IMR-90 (cell line): Measurements from ENCODE around the gene LGI4. TPM values are rescaled to one million over a fixed set of nuclear protein-coding genes. Genes with fewer than 3 reads are reported as not detected.

Source experiments
- ATAC-seq: fragments of 200-7000 bp; cut with Tn5 transposase; 2 replicates; pipeline ENCODE4 v1.9.1; 2020; ENCODE audit warnings: low read depth, mild to moderate bottlenecking, moderate library complexity
- BruUV-seq: library from RNA; stranded (reverse); fragments of 400-500 nt; replicated peaks from 2 replicates; lab custom pipeline; 2021; lab: Mats Ljungman, UMichigan
- CTCF ChIA-PET: fragments of 300-600 bp; formaldehyde crosslinking; extraction: SDS; loops from one replicate; lab custom pipeline; 2021; ENCODE audit warnings: antibody characterized with exemption; lab: Yijun Ruan, JAX
- POLR2A ChIA-PET: fragments of 300-600 bp; sonication (Branson Sonifier 250); formaldehyde crosslinking; loops from one replicate; lab custom pipeline; 2022; ENCODE audit warnings: antibody characterized with exemption; ENCODE audit not compliant: unreplicated experiment; lab: Charles Lee
- DNase-seq: peaks from one replicate; pipeline ENCODE4 v3.0.0; 2013
- H2AFZ ChIP-seq: replicated peaks from 2 replicates; pipeline ENCODE3; 2013; ENCODE audit warnings: low read length, mild to moderate bottlenecking; ENCODE audit not compliant: poor library complexity
- H2AK5ac ChIP-seq: 2 replicates; pipeline ENCODE4 v1.6.1; 2013; ENCODE audit warnings: low read depth, low read length, inconsistent platforms
- H2AK9ac ChIP-seq: replicated peaks from 2 replicates; pipeline ENCODE3; 2013; ENCODE audit warnings: mild to moderate bottlenecking, low read depth, low read length, moderate library complexity; ENCODE audit not compliant: poor library complexity
- H2BK120ac ChIP-seq: 2 replicates; pipeline ENCODE4 v1.6.1; 2013; ENCODE audit warnings: low read depth, low read length, inconsistent platforms
- H2BK15ac ChIP-seq: 3 replicates; pipeline ENCODE4 v1.6.1; 2013; ENCODE audit warnings: low read depth, low read length, inconsistent platforms
- H2BK20ac ChIP-seq: 2 replicates; pipeline ENCODE4 v1.6.1; 2013; ENCODE audit warnings: low read depth, mild to moderate bottlenecking, inconsistent platforms, low read length, moderate library complexity
- H2BK5ac ChIP-seq: 2 replicates; pipeline ENCODE4 v1.6.1; 2013; ENCODE audit warnings: mild to moderate bottlenecking, low read depth, low read length, inconsistent platforms; ENCODE audit not compliant: poor library complexity, severe bottlenecking
- H3K14ac ChIP-seq: replicated peaks from 2 replicates; pipeline ENCODE4 v1.6.1; 2013; ENCODE audit warnings: low read depth, low read length, inconsistent platforms
- H3K18ac ChIP-seq: 2 replicates; pipeline ENCODE4 v1.6.1; 2013; ENCODE audit warnings: low read depth, low read length, control low read depth
- H3K23ac ChIP-seq: 2 replicates; pipeline ENCODE4 v1.6.1; 2013; ENCODE audit warnings: low read depth, low read length, inconsistent platforms
- H3K27ac ChIP-seq: 2 replicates; pipeline ENCODE4 v1.5.1; 2013; ENCODE audit warnings: mild to moderate bottlenecking, control low read depth, low read length; ENCODE audit not compliant: insufficient read depth
- H3K27me3 ChIP-seq: 2 replicates; pipeline ENCODE4 v1.6.1; 2013; ENCODE audit warnings: low read length; ENCODE audit not compliant: control insufficient read depth, insufficient read depth
- H3K36me3 ChIP-seq: 2 replicates; pipeline ENCODE4 v1.6.1; 2013; ENCODE audit warnings: low read length, mixed read lengths; ENCODE audit not compliant: control insufficient read depth, insufficient read depth
- H3K4ac ChIP-seq: 2 replicates; pipeline ENCODE4 v1.6.1; 2013; ENCODE audit warnings: low read depth, low read length, inconsistent platforms
- H3K4me1 ChIP-seq: 2 replicates; pipeline ENCODE4 v1.6.1; 2013; ENCODE audit warnings: low read length, mixed read lengths; ENCODE audit not compliant: control insufficient read depth, insufficient read depth
- H3K4me2 ChIP-seq: 2 replicates; pipeline ENCODE4 v1.6.1; 2013; ENCODE audit warnings: low read depth, mild to moderate bottlenecking, control low read depth, low read length, moderate library complexity
- H3K4me3 ChIP-seq: 2 replicates; pipeline ENCODE4 v1.5.1; 2013; ENCODE audit warnings: low read depth, mild to moderate bottlenecking, control low read depth, low read length, moderate library complexity; ENCODE audit not compliant: insufficient read depth
- H3K56ac ChIP-seq: 2 replicates; pipeline ENCODE4 v1.6.1; 2013; ENCODE audit warnings: low read length, inconsistent platforms; ENCODE audit not compliant: insufficient read depth; ENCODE audit errors: extremely low read depth
- H3K79me1 ChIP-seq, 2 experiments: 2 replicates each; pipeline ENCODE4 v1.6.1; 2013; ENCODE audit warnings: low read length in 2 of 2, inconsistent platforms in 1 of 2, low read depth in 1 of 2
- H3K9ac ChIP-seq: 2 replicates; pipeline ENCODE4 v1.6.1; 2013; ENCODE audit warnings: low read depth, low read length, control low read depth
- H3K9me1 ChIP-seq: 2 replicates; pipeline ENCODE4 v1.6.1; 2013; ENCODE audit warnings: low read length, inconsistent platforms; ENCODE audit not compliant: insufficient read depth
- H3K9me3 ChIP-seq: 2 replicates; pipeline ENCODE4 v1.6.1; 2013; ENCODE audit warnings: low read length; ENCODE audit not compliant: control insufficient read depth, insufficient read depth
- H4K20me1 ChIP-seq: 2 replicates; pipeline ENCODE4 v1.6.1; 2013; ENCODE audit warnings: low read length, inconsistent platforms; ENCODE audit not compliant: insufficient read depth
- H4K5ac ChIP-seq: 2 replicates; pipeline ENCODE4 v1.6.1; 2013; ENCODE audit warnings: mild to moderate bottlenecking, low read depth, low read length, control low read depth
- H4K8ac ChIP-seq, 2 experiments: 2 replicates each; pipeline ENCODE4 v1.6.1; 2013; ENCODE audit warnings: low read depth in 2 of 2, low read length in 2 of 2, control low read depth in 1 of 2, inconsistent platforms in 1 of 2
- H4K91ac ChIP-seq: 2 replicates; pipeline ENCODE4 v1.6.1; 2013; ENCODE audit warnings: low read depth, low read length, inconsistent platforms; ENCODE audit not compliant: insufficient read depth
- BHLHE40 ChIP-seq: fragments of 150-350 bp; IDR thresholded peaks from 2 replicates; pipeline ENCODE4 v1.6.1; 2016; ENCODE audit warnings: mild to moderate bottlenecking, low read depth, low read length
- CEBPB ChIP-seq: IDR thresholded peaks from 2 replicates; pipeline ENCODE4 v1.6.1; 2012; ENCODE audit warnings: low read depth, low read length, improper control_type of control experiment
- CHD1 ChIP-seq: IDR thresholded peaks from 2 replicates; pipeline ENCODE4 v1.6.1; 2012; ENCODE audit warnings: low read depth, low read length, improper control_type of control experiment
- FOS ChIP-seq: fragments of 150-350 bp; IDR thresholded peaks from 2 replicates; pipeline ENCODE4 v1.6.1; 2016; ENCODE audit warnings: low read depth, low read length
- MAFK ChIP-seq: IDR thresholded peaks from 2 replicates; pipeline ENCODE4 v1.6.1; 2012; ENCODE audit warnings: low read depth, low read length, improper control_type of control experiment
- MAZ ChIP-seq: IDR thresholded peaks from 2 replicates; pipeline ENCODE4 v1.6.1; 2012; ENCODE audit warnings: low read depth, mild to moderate bottlenecking, low read length, improper control_type of control experiment, moderate library complexity, borderline replicate concordance
- MXI1 ChIP-seq: IDR thresholded peaks from 2 replicates; pipeline ENCODE4 v1.6.1; 2012; ENCODE audit warnings: low read depth, mild to moderate bottlenecking, low read length, moderate library complexity, borderline replicate concordance
- NFE2L2 ChIP-seq: fragments of 150-350 bp; IDR thresholded peaks from 2 replicates; pipeline ENCODE4 v1.6.1; 2016; ENCODE audit warnings: low read depth, mild to moderate bottlenecking, low read length
- POLR2A ChIP-seq: IDR thresholded peaks from 2 replicates; pipeline ENCODE4 v1.6.1; 2012; ENCODE audit warnings: mild to moderate bottlenecking, low read depth, low read length
- RAD21 ChIP-seq: IDR thresholded peaks from 2 replicates; pipeline ENCODE4 v1.6.1; 2012; ENCODE audit warnings: low read length, improper control_type of control experiment
- RCOR1 ChIP-seq: IDR thresholded peaks from 2 replicates; pipeline ENCODE4 v1.6.1; 2012; ENCODE audit warnings: mild to moderate bottlenecking, low read length, improper control_type of control experiment; ENCODE audit not compliant: insufficient replicate concordance
- RFX5 ChIP-seq: IDR thresholded peaks from 2 replicates; pipeline ENCODE4 v1.8.0; 2012; ENCODE audit warnings: low read depth, mild to moderate bottlenecking, low read length, moderate library complexity
- SMC3 ChIP-seq: fragments of 150-350 bp; IDR thresholded peaks from 2 replicates; pipeline ENCODE4 v1.6.1; 2016; ENCODE audit warnings: low read depth, mild to moderate bottlenecking, antibody characterized with exemption, low read length, moderate library complexity
- WGBS, 2 experiments: methylation state at CpG; one replicate each; pipeline versions ENCODE4 v1.1.5 to v1.1.7; 2013; ENCODE audit warnings: missing lambda C conversion rate in 2 of 2; ENCODE audit not compliant: insufficient read length in 1 of 2; ENCODE audit errors: extremely low coverage in 2 of 2; 5-methylcytosine and 5-hydroxymethylcytosine counted together
- dilution Hi-C: fragments of 300-500 bp; cut with HindIII; formaldehyde crosslinking; loops from one replicate; pipeline ENCODE4 v1.14.3; 2018; ENCODE audit warnings: low sequenced_read_pairs; ENCODE audit not compliant: unreplicated experiment
- in situ Hi-C: fragments of 300-500 bp; cut with MboI; formaldehyde crosslinking; loops from 3 replicates; pipeline ENCODE4 v1.14.3; 2019; ENCODE audit warnings: low sequenced_read_pairs, inconsistent platforms, mixed read lengths
- intact Hi-C: fragments of 100-400 bp; cut with micrococcal nuclease; formaldehyde crosslinking; loops from 2 replicates; pipeline ENCODE4 v1.10.0; 2022
- polyA plus RNA-seq, 3 experiments: library from polyadenylated mRNA; depleted of rRNA; stranded (reverse); fragments of >200 nt; gene quantifications; 2 replicates each; pipeline ENCODE4 v1.2.3, GENCODE V29; 2012; ENCODE audit warnings: low replicate concordance in 1 of 3
- total RNA-seq: library from RNA; depleted of rRNA; stranded (reverse); fragments of >200 nt; gene quantifications from 2 replicates; pipeline ENCODE4 v1.2.3, GENCODE V29; 2012
- TF ChIP-seq, protein P1 (sequence below): fragments of 150-350 bp; IDR thresholded peaks from 2 replicates; pipeline ENCODE4 v1.6.1; 2016; ENCODE audit warnings: low read depth, mild to moderate bottlenecking, low read length, moderate library complexity, borderline replicate concordance
- TF ChIP-seq, protein P2 (sequence below): conservative IDR thresholded peaks from 2 replicates; pipeline ENCODE4 v1.5.1; 2012; ENCODE audit warnings: mild to moderate bottlenecking, low read depth, low read length, improper control_type of control experiment
- TF ChIP-seq, protein P3 (sequence below): fragments of 150-350 bp; IDR thresholded peaks from 2 replicates; pipeline ENCODE4 v1.6.1; 2017; ENCODE audit warnings: mild to moderate bottlenecking, antibody characterized with exemption, low read length, low read depth

Gene LGI4
- total and polyA plus RNA-seq, 2 of the 4 experiments (the other 2 are of a cell fraction): 0.10 TPM; not detected in 1

DNA sequence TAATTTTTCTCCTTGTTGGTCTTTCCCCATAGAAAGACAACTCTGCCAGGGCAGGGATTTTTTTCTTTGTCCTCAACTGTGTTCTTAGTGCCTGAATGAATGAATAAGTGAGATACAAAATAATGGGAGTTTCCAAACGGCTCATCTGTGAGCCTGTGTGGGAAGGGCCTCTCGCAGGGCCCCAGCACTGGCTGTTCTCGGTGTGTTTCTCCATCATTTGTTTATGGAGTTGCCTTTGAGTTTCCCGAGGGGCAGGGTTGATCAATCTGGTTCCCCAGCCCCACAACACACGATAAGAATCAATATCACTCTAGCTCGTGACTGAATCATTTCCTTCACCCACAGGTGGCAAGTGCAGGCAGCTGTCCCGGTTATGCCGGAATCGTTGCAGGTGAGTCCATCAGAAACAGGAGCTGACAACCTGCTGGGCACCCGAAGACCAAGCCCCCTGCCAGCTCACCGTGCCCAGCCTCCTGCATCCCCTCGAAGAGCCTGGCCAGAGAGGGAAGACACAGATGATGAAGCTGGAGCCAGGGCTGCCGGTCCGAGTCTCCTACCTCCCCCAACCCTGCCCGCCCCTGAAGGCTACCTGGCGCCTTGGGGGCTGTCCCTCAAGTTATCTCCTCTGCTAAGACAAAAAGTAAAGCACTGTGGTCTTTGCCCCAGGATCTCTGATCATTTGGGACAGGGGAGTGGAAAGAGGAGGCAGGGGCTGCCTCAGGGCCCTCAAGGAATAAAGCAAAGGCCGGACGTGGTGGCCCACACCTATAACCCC, 34.5 kb upstream of the LGI4 start:
- TF ChIP-seq, protein P1, sequence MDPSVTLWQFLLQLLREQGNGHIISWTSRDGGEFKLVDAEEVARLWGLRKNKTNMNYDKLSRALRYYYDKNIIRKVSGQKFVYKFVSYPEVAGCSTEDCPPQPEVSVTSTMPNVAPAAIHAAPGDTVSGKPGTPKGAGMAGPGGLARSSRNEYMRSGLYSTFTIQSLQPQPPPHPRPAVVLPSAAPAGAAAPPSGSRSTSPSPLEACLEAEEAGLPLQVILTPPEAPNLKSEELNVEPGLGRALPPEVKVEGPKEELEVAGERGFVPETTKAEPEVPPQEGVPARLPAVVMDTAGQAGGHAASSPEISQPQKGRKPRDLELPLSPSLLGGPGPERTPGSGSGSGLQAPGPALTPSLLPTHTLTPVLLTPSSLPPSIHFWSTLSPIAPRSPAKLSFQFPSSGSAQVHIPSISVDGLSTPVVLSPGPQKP: no peak
- TF ChIP-seq, protein P2, sequence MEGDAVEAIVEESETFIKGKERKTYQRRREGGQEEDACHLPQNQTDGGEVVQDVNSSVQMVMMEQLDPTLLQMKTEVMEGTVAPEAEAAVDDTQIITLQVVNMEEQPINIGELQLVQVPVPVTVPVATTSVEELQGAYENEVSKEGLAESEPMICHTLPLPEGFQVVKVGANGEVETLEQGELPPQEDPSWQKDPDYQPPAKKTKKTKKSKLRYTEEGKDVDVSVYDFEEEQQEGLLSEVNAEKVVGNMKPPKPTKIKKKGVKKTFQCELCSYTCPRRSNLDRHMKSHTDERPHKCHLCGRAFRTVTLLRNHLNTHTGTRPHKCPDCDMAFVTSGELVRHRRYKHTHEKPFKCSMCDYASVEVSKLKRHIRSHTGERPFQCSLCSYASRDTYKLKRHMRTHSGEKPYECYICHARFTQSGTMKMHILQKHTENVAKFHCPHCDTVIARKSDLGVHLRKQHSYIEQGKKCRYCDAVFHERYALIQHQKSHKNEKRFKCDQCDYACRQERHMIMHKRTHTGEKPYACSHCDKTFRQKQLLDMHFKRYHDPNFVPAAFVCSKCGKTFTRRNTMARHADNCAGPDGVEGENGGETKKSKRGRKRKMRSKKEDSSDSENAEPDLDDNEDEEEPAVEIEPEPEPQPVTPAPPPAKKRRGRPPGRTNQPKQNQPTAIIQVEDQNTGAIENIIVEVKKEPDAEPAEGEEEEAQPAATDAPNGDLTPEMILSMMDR: no peak
- no peak for TF ChIP-seq SMC3
- TF ChIP-seq NFE2L2: no peak
- TF ChIP-seq RAD21: no peak
- TF ChIP-seq CEBPB: no peak
- no peak for TF ChIP-seq MAFK
- TF ChIP-seq BHLHE40: no peak
- TF ChIP-seq RCOR1: no peak
- TF ChIP-seq POLR2A: no peak
- no peak for TF ChIP-seq RFX5
- TF ChIP-seq MXI1: no peak
- TF ChIP-seq, protein P3, sequence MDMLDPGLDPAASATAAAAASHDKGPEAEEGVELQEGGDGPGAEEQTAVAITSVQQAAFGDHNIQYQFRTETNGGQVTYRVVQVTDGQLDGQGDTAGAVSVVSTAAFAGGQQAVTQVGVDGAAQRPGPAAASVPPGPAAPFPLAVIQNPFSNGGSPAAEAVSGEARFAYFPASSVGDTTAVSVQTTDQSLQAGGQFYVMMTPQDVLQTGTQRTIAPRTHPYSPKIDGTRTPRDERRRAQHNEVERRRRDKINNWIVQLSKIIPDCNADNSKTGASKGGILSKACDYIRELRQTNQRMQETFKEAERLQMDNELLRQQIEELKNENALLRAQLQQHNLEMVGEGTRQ: no peak
- no peak for TF ChIP-seq FOS
- TF ChIP-seq MAZ: no peak
- no peak for TF ChIP-seq CHD1
- intact Hi-C loops: no loop called here

More for the DNA sequence above, 34.5 kb upstream of the LGI4 start:
- Histone ChIP-seq H4K5ac (no peak overlapping the region), H3K4me2 (no peak overlapping the region), H2BK20ac (no peak overlapping the region), H3K79me1 (no peaks in the 10 kb centered on the region; a peak in 1 of 4 replicates), H3K36me3 (peaks cover 25% of the 10 kb centered on the region), H4K91ac (no peak overlapping the region), H3K4me3 (no peak overlapping the region), H2AK9ac (no peak overlapping the region), H3K56ac (no peak overlapping the region), H3K9me1 (no peaks in the 10 kb centered on the region), H3K27me3 (no peaks in the 10 kb centered on the region), H2AFZ (peak overlapping the region; percentile 43), H3K9me3 (peaks cover 13% of the 10 kb centered on the region), H3K4ac (no peak overlapping the region), H2BK15ac (no peak overlapping the region), H3K9ac (no peak overlapping the region), H2AK5ac (no peak overlapping the region), H2BK120ac (no peak overlapping the region), H4K20me1 (no peaks in the 10 kb centered on the region), H3K14ac (no peak overlapping the region), H3K18ac (no peak overlapping the region), H3K4me1 (no peaks in the 10 kb centered on the region), H4K8ac (no peak overlapping the region), H3K23ac (no peak overlapping the region), H3K27ac (no peak overlapping the region), H2BK5ac (no peak overlapping the region)
- in situ Hi-C loops: no loop called here
- dilution Hi-C loops: no loop called here
- ATAC-seq (no peak), DNase-seq (no peak)
- CTCF ChIA-PET: no interaction called here
- no TSS peak for BruUV-seq
- POLR2A ChIA-PET: no interaction called here
- WGBS, 2 experiments: 75% methylated on average over 7 of the region's 18 CpGs; no CpG with 5 or more reads in 1 of the 2 experiments
